Activated T-cell treated with anti-CD3 and anti-CD28 coated beads, Interleukin-2, amount 50 U/mL, for 4 hours (primary cell): ENCODE data around the gene NDUFA11. TPM values are rescaled to one million over a fixed set of nuclear protein-coding genes. Genes with fewer than 3 reads are reported as not detected.
"Not testable (repeated sequence)": the region's sequence is repeated elsewhere in the genome, so short reads cannot be mapped to it uniquely, and the experiment has no call there.

ENCODE experiments used
- ATAC-seq, 2 donors: fragments of 200-7000 bp; cut with Tn5 transposase; one replicate each; pipeline ENCODE4 v1.10.0; 2021
- DNase-seq: peaks from one replicate; pipeline ENCODE4 v3.0.0-alpha.2; 2020
- H3K27me3 Mint-ChIP-seq: one replicate; pipeline ENCODE4 v1.8.0; 2021; ENCODE audit warnings: low read depth, mixed read lengths
- H3K36me3 Mint-ChIP-seq: one replicate; pipeline ENCODE4 v1.8.0; 2022; ENCODE audit warnings: mixed read lengths; ENCODE audit not compliant: insufficient read depth
- H3K4me1 Mint-ChIP-seq: one replicate; pipeline ENCODE4 v1.8.0; 2021; ENCODE audit warnings: low read depth, mixed read lengths
- H3K4me3 Mint-ChIP-seq: one replicate; pipeline ENCODE4 v1.8.0; 2021; ENCODE audit warnings: mild to moderate bottlenecking, moderate library complexity, mixed read lengths
- H3K9me3 Mint-ChIP-seq: one replicate; pipeline ENCODE4 v1.8.0; 2021; ENCODE audit warnings: mixed read lengths
- total RNA-seq, 3 donors: library from RNA; stranded (reverse); gene quantifications; one replicate each; pipeline ENCODE4 v1.2.1, GENCODE V29; 2021

NDUFA11 gene
- total RNA-seq, 3 donors from 2014 or later = 282 to 293 (median 292) TPM

- H3K4me1 Mint-ChIP-seq, ATAC-seq, H3K36me3 Mint-ChIP-seq, H3K9me3 Mint-ChIP-seq, DNase-seq, H3K4me3 Mint-ChIP-seq: not testable (repeated sequence)
- peaks cover 18% of the 10 kb centered on the region for H3K27me3 Mint-ChIP-seq
Observed at GRCh38 chr19:5874496-5874895, 29.1 kb downstream of the NDUFA11 start.

GRCh38 chr19:5873617-5874199 lies 29.9 kb downstream of the NDUFA11 start:
- H3K4me1 Mint-ChIP-seq = no peaks in the 10 kb centered on the region
- H3K27me3 Mint-ChIP-seq = peaks cover 18% of the 10 kb centered on the region
- ATAC-seq = no peak
- H3K9me3 Mint-ChIP-seq = no peaks in the 10 kb centered on the region
- no peak overlapping the region for H3K4me3 Mint-ChIP-seq
- DNase-seq = no peak
- no peaks in the 10 kb centered on the region for H3K36me3 Mint-ChIP-seq

GRCh38 chr19:5870986-5871394 lies 32.6 kb downstream of the NDUFA11 start:
- DNase-seq = no peak
- no peaks in the 10 kb centered on the region for H3K36me3 Mint-ChIP-seq
- no peak for ATAC-seq
- no peaks in the 10 kb centered on the region for H3K9me3 Mint-ChIP-seq
- no peak overlapping the region for H3K4me3 Mint-ChIP-seq
- no peaks in the 10 kb centered on the region for H3K4me1 Mint-ChIP-seq
- peaks cover 2% of the 10 kb centered on the region for H3K27me3 Mint-ChIP-seq

GRCh38 chr19:5867201-5868136 lies 36.1 kb downstream of the NDUFA11 start:
- H3K4me1 Mint-ChIP-seq = no peaks in the 10 kb centered on the region
- no peaks in the 10 kb centered on the region for H3K36me3 Mint-ChIP-seq
- no peaks in the 10 kb centered on the region for H3K27me3 Mint-ChIP-seq
- H3K9me3 Mint-ChIP-seq = no peaks in the 10 kb centered on the region
- no peak for DNase-seq
- ATAC-seq = no peak
- no peak overlapping the region for H3K4me3 Mint-ChIP-seq

GRCh38 chr19:5865772-5866171 lies 37.8 kb downstream of the NDUFA11 start:
- ATAC-seq = no peak
- no peak overlapping the region for H3K4me3 Mint-ChIP-seq
- H3K9me3 Mint-ChIP-seq = no peaks in the 10 kb centered on the region
- no peaks in the 10 kb centered on the region for H3K27me3 Mint-ChIP-seq
- no peak for DNase-seq
- H3K36me3 Mint-ChIP-seq = no peaks in the 10 kb centered on the region
- H3K4me1 Mint-ChIP-seq = no peaks in the 10 kb centered on the region

GRCh38 chr19:5864725-5865486 lies 38.7 kb downstream of the NDUFA11 start:
- no peak for DNase-seq
- H3K4me3 Mint-ChIP-seq = no peak overlapping the region
- H3K4me1 Mint-ChIP-seq = no peaks in the 10 kb centered on the region
- H3K9me3 Mint-ChIP-seq = no peaks in the 10 kb centered on the region
- ATAC-seq = no peak
- H3K27me3 Mint-ChIP-seq = no peaks in the 10 kb centered on the region
- no peaks in the 10 kb centered on the region for H3K36me3 Mint-ChIP-seq

- Mint-ChIP-seq H3K9me3 (no peaks in the 10 kb centered on the region), H3K36me3 (no peaks in the 10 kb centered on the region), H3K4me1 (no peaks in the 10 kb centered on the region), H3K27me3 (no peaks in the 10 kb centered on the region), H3K4me3 (no peak overlapping the region)
- DNase-seq = no peak
- no peak for ATAC-seq
Observed at GRCh38 chr19:5864013-5864720, 39.4 kb downstream of the NDUFA11 start.

- Mint-ChIP-seq H3K4me3 (no peak overlapping the region), H3K27me3 (no peaks in the 10 kb centered on the region), H3K9me3 (no peaks in the 10 kb centered on the region), H3K4me1 (no peaks in the 10 kb centered on the region), H3K36me3 (no peaks in the 10 kb centered on the region)
- DNase-seq = no peak
- no peak for ATAC-seq
Observed at GRCh38 chr19:5863030-5863665, 40.4 kb downstream of the NDUFA11 start.

- no peak for DNase-seq
- ATAC-seq = no peak
- Mint-ChIP-seq H3K4me1 (no peaks in the 10 kb centered on the region), H3K4me3 (no peak overlapping the region), H3K27me3 (peaks cover 2% of the 10 kb centered on the region), H3K9me3 (no peaks in the 10 kb centered on the region), H3K36me3 (no peaks in the 10 kb centered on the region)
Observed at GRCh38 chr19:5857203-5858081, 46.1 kb downstream of the NDUFA11 start.

- not testable (repeated sequence) for H3K4me1 Mint-ChIP-seq, DNase-seq, ATAC-seq, H3K27me3 Mint-ChIP-seq, H3K36me3 Mint-ChIP-seq, H3K9me3 Mint-ChIP-seq, H3K4me3 Mint-ChIP-seq
Observed at GRCh38 chr19:5855151-5855550, 48.4 kb downstream of the NDUFA11 start.

- not testable (repeated sequence) for H3K9me3 Mint-ChIP-seq, H3K4me1 Mint-ChIP-seq, H3K27me3 Mint-ChIP-seq, ATAC-seq, H3K36me3 Mint-ChIP-seq, DNase-seq, H3K4me3 Mint-ChIP-seq
Observed at GRCh38 chr19:5854121-5854520, 49.5 kb downstream of the NDUFA11 start.

- ATAC-seq (no peak), DNase-seq (no peak)
- H3K27me3 Mint-ChIP-seq = peaks cover 2% of the 10 kb centered on the region
- no peaks in the 10 kb centered on the region for H3K4me1 Mint-ChIP-seq
- no peaks in the 10 kb centered on the region for H3K36me3 Mint-ChIP-seq
- H3K9me3 Mint-ChIP-seq = no peaks in the 10 kb centered on the region
- no peak within 1 kb of the TSS for H3K4me3 Mint-ChIP-seq
Observed at GRCh38 chr19:5851302-5851701, 52.3 kb downstream of the NDUFA11 start, which contains the start of gene FUT3. Gene FUT3, minus strand, starts transcription at chr19:5851449.

- no peaks in the 10 kb centered on the region for H3K4me1 Mint-ChIP-seq
- H3K36me3 Mint-ChIP-seq = no peaks in the 10 kb centered on the region
- no peaks in the 10 kb centered on the region for H3K9me3 Mint-ChIP-seq
- no peak overlapping the region for H3K4me3 Mint-ChIP-seq
- peaks cover 2% of the 10 kb centered on the region for H3K27me3 Mint-ChIP-seq
- DNase-seq (no peak), ATAC-seq (no peak)
Observed at GRCh38 chr19:5850743-5851293, 52.8 kb downstream of the NDUFA11 start.
